ENCODE results near the gene GSPT1.

GRCh38 chr16:11963706-11964105 lies 48.0 kb upstream of the GSPT1 start:
- no peak for TF ChIP-seq POLR2A (conservative IDR thresholded peaks at IDR 0.05)
- TF ChIP-seq PML (IDR thresholded peaks at IDR 0.05; ENCODE audit: low read length): no peak
- TF ChIP-seq GATA2 (CRISPR knock-in tag; IDR thresholded peaks at IDR 0.05): no peak
- no peak for TF ChIP-seq TAF1 (IDR thresholded peaks at IDR 0.05; ENCODE audit: control insufficient read depth, extremely low read depth, insufficient read depth, low read length, severe bottlenecking)
- no peak for TF ChIP-seq CTCF (IDR thresholded peaks at IDR 0.05 in 2 of 3, conservative IDR thresholded peaks at IDR 0.05 in 1 of 3; ENCODE audit: insufficient read depth in 2 of 3, low read depth in 1 of 3, low read length in 3 of 3)
- no peak for TF ChIP-seq TRIM28 (IDR thresholded peaks at IDR 0.05)
- no peak for TF ChIP-seq CREM (IDR thresholded peaks at IDR 0.05; ENCODE audit: low read depth)

Measured in K562 (cell line).